PC-9 (cell line): ENCODE data around the gene GRIP1. TPM values are rescaled to one million over a fixed set of nuclear protein-coding genes. Genes with fewer than 3 reads are reported as not detected.

Experiments
- BruUV-seq: library from RNA; stranded (reverse); fragments of 400-500 nt; replicated peaks from 2 replicates; lab custom pipeline; 2021; lab: Mats Ljungman, UMichigan
- CTCF ChIA-PET: fragments of 300-600 bp; sonication (Branson Sonifier 250); formaldehyde crosslinking; loops from one replicate; lab custom pipeline; 2022; ENCODE audit warnings: antibody characterized with exemption; lab: Charles Lee
- POLR2A ChIA-PET: fragments of 300-600 bp; sonication (Branson Sonifier 250); formaldehyde crosslinking; loops from one replicate; lab custom pipeline; 2022; ENCODE audit warnings: antibody characterized with exemption; ENCODE audit not compliant: unreplicated experiment; lab: Charles Lee
- DNase-seq, 2 experiments: peaks; one replicate each; pipeline versions ENCODE4 v3.0.0 to v3.0.0-alpha.2; 2015 to 2022; ENCODE audit warnings: mixed read lengths in 1 of 2
- H2AFZ ChIP-seq: fragments of 200-600 bp; sonication (generic); 2 replicates; pipeline ENCODE4 v1.8.1; 2017; ENCODE audit warnings: antibody characterized with exemption
- H3F3A ChIP-seq: fragments of 200-600 bp; sonication (generic); 2 replicates; pipeline ENCODE4 v1.8.1; 2017; ENCODE audit warnings: antibody characterized with exemption, mild to moderate bottlenecking, low read depth; ENCODE audit not compliant: insufficient read depth
- H3K27ac ChIP-seq: fragments of 200-600 bp; sonication (generic); 2 replicates; pipeline ENCODE4 v1.6.1; 2016; ENCODE audit warnings: mixed run types
- H3K27me3 ChIP-seq: fragments of 200-600 bp; sonication (generic); 2 replicates; pipeline ENCODE4 v1.6.1; 2016; ENCODE audit warnings: low read depth, mixed run types; ENCODE audit not compliant: insufficient read depth
- H3K36me3 ChIP-seq: fragments of 200-600 bp; sonication (generic); 2 replicates; pipeline ENCODE4 v1.6.1; 2016; ENCODE audit warnings: low read depth, mixed run types
- H3K4me1 ChIP-seq: fragments of 200-600 bp; sonication (generic); replicated peaks from 2 replicates; pipeline ENCODE4 v1.6.1; 2016; ENCODE audit warnings: mixed run types; ENCODE audit not compliant: insufficient read depth
- H3K4me2 ChIP-seq: fragments of 200-600 bp; sonication (generic); 2 replicates; pipeline ENCODE4 v1.6.1; 2017; ENCODE audit warnings: mixed run types
- H3K4me3 ChIP-seq: fragments of 200-600 bp; sonication (generic); 2 replicates; pipeline ENCODE4 v1.6.1; 2016; ENCODE audit warnings: mixed run types
- H3K79me2 ChIP-seq: fragments of 200-600 bp; sonication (generic); 2 replicates; pipeline ENCODE4 v1.6.1; 2017; ENCODE audit warnings: low read depth, mixed run types
- H3K9me2 ChIP-seq: fragments of 200-600 bp; sonication (generic); 2 replicates; pipeline ENCODE4 v1.8.1; 2017; ENCODE audit warnings: mild to moderate bottlenecking; ENCODE audit not compliant: insufficient read depth
- H3K9me3 ChIP-seq: fragments of 200-600 bp; sonication (generic); 2 replicates; pipeline ENCODE4 v1.8.1; 2016; ENCODE audit warnings: low read depth; ENCODE audit not compliant: insufficient read depth
- H4K20me1 ChIP-seq: fragments of 200-600 bp; sonication (generic); 2 replicates; pipeline ENCODE4 v1.8.1; 2017; ENCODE audit not compliant: insufficient read depth
- EZH2 ChIP-seq: fragments of 200-600 bp; sonication (generic); IDR thresholded peaks from 2 replicates; pipeline ENCODE4 v1.8.0; 2017; ENCODE audit warnings: antibody characterized with exemption, low read depth
- intact Hi-C: fragments of 100-400 bp; cut with micrococcal nuclease; formaldehyde crosslinking; loops from one replicate; pipeline ENCODE4 v1.10.0; 2022; ENCODE audit not compliant: unreplicated experiment
- total RNA-seq: library from RNA; stranded (reverse); gene quantifications from 2 replicates; pipeline ENCODE4 v1.2.3, GENCODE V29; 2021
- TF ChIP-seq, protein P1 (sequence below): fragments of 200-600 bp; sonication (generic); conservative IDR thresholded peaks from 2 replicates; pipeline ENCODE4 v1.6.1; 2017; ENCODE audit warnings: mixed run types, antibody characterized with exemption, mild to moderate bottlenecking, moderate library complexity

The GRIP1 gene
- total RNA-seq, 1 experiment from 2014 or later = 16.0 TPM

DNA sequence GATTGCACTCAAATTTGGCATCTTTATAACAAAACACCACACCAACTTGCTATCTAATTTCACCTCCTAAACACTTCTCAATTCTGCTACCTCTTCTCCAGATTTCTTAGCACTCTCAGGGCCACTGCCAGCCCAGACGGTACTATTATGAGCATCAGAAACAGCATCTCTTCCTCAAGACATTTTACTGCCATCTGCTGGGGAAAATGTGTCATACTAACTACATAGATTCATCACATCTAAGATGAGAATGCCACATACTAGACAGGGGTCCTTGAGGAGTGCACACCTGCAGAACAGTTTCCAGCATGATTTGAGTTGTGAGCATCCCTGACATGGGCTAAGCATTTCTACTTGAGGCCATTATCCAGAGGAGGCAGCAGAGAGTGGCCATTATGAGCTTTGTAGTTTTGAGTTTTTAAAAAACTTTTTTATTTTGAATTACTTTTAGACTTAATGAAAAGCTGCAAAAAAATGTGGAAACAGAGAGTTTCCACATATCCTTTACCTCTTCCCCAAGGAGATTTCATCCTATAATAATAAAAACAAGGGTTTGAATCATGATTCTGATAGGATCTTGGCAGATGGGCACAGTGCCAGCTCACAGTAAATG, 15.1 kb upstream of the GRIP1 start:
- Histone ChIP-seq H3K9me3 (no peaks in the 10 kb centered on the region), H3K27me3 (no peaks in the 10 kb centered on the region), H3K4me2 (no peak overlapping the region), H4K20me1 (no peaks in the 10 kb centered on the region; the same call in 1 of the 2 replicates), H3K4me3 (no peak overlapping the region), H2AFZ (no peak overlapping the region), H3K27ac (no peak overlapping the region), H3F3A (no peaks in the 10 kb centered on the region), H3K79me2 (no peaks in the 10 kb centered on the region), H3K4me1 (no peaks in the 10 kb centered on the region), H3K36me3 (no peaks in the 10 kb centered on the region), H3K9me2 (no peaks in the 10 kb centered on the region)
- intact Hi-C loops = loop anchor here (1.0 to 10.0 kb wide), 6 partner anchors 168 to 1388 kb away; no protein-coding TSS in a partner anchor
- DNase-seq = peak in 1 of 2 experiments; percentile 6
- POLR2A ChIA-PET = no interaction called here
- TF ChIP-seq, protein P1, sequence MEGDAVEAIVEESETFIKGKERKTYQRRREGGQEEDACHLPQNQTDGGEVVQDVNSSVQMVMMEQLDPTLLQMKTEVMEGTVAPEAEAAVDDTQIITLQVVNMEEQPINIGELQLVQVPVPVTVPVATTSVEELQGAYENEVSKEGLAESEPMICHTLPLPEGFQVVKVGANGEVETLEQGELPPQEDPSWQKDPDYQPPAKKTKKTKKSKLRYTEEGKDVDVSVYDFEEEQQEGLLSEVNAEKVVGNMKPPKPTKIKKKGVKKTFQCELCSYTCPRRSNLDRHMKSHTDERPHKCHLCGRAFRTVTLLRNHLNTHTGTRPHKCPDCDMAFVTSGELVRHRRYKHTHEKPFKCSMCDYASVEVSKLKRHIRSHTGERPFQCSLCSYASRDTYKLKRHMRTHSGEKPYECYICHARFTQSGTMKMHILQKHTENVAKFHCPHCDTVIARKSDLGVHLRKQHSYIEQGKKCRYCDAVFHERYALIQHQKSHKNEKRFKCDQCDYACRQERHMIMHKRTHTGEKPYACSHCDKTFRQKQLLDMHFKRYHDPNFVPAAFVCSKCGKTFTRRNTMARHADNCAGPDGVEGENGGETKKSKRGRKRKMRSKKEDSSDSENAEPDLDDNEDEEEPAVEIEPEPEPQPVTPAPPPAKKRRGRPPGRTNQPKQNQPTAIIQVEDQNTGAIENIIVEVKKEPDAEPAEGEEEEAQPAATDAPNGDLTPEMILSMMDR = peak; percentile 73
- no peak for TF ChIP-seq EZH2
- CTCF ChIA-PET = interaction anchor here (0.6 to 0.8 kb wide), 2 partner anchors 341 to 424 kb away, joined by 3 read pairs; no protein-coding TSS in a partner anchor
- no TSS peak for BruUV-seq

DNA sequence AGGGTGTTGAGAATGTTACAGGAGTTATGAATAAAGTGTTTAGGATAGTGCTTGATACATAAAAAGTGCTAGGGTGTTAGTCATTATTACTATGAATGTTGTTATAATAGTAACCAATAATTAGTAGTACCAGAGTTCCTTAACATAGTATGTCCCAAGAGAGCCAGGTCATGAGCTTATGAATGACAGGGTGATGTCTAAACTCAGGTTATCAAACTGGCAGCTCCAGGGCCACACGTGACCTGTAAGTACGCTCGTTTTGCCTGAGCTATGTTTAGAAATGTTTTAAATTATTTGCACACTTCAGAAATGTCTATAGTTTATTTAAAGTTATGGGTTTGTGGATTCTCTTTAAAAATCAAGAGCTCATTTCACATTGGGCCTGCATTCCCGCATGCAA, 14.1 kb upstream of the GRIP1 start:
- DNase-seq = no peak
- BruUV-seq = no TSS peak
- CTCF ChIA-PET = no interaction called here

DNA sequence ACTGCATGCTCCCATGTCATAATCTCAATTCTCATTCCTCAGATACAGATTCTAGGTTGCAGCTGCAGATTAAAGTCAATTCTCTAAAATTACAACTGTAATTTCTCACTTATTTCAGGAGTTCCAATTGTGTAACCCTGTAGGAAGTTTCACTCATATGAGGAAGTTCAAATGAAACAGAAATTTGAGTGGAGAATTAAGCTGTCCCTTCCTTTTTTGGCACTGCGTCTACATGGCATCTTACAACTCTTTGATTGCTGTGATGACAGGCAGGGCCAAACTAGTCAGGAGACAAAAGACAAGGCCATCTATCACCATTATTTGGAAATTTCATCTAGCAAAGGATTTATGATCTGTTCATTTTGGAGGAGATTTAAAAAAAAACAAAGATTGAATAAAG, 13.3 kb upstream of the GRIP1 start:
- Histone ChIP-seq H4K20me1 (no peaks in the 10 kb centered on the region; the same call in 1 of the 2 replicates), H3F3A (no peaks in the 10 kb centered on the region), H2AFZ (no peak overlapping the region), H3K9me2 (no peaks in the 10 kb centered on the region), H3K79me2 (no peaks in the 10 kb centered on the region), H3K4me3 (no peak overlapping the region), H3K36me3 (no peaks in the 10 kb centered on the region), H3K27ac (no peak overlapping the region), H3K9me3 (no peaks in the 10 kb centered on the region), H3K4me2 (no peak overlapping the region), H3K27me3 (no peaks in the 10 kb centered on the region), H3K4me1 (no peaks in the 10 kb centered on the region)
- no TSS peak for BruUV-seq
- POLR2A ChIA-PET = interaction anchor here (0.7 kb wide), 1 partner anchor 458 kb away, joined by 3 read pairs; no protein-coding TSS in a partner anchor
- DNase-seq = no peak
- intact Hi-C loops = loop anchor here (5.0 to 10.0 kb wide), 4 partner anchors 170 to 417 kb away; no protein-coding TSS in a partner anchor
- no peak for TF ChIP-seq EZH2
- TF ChIP-seq, protein P1 = no peak
- CTCF ChIA-PET = interaction anchor here (0.6 kb wide), 1 partner anchor 122 kb away, joined by 3 read pairs; no protein-coding TSS in a partner anchor

More for the DNA sequence above, 14.1 kb upstream of the GRIP1 start:
- POLR2A ChIA-PET = interaction anchor here (0.6 kb wide), 1 partner anchor 336 kb away, joined by 3 read pairs; no protein-coding TSS in a partner anchor
- Histone ChIP-seq H4K20me1 (no peaks in the 10 kb centered on the region; the same call in 1 of the 2 replicates), H3K27me3 (no peaks in the 10 kb centered on the region), H3F3A (no peaks in the 10 kb centered on the region), H3K27ac (no peak overlapping the region), H3K4me3 (no peak overlapping the region), H3K4me2 (no peak overlapping the region), H3K79me2 (no peaks in the 10 kb centered on the region), H3K9me2 (no peaks in the 10 kb centered on the region), H3K36me3 (no peaks in the 10 kb centered on the region), H3K9me3 (no peaks in the 10 kb centered on the region), H2AFZ (no peak overlapping the region), H3K4me1 (no peaks in the 10 kb centered on the region)
- no peak for TF ChIP-seq EZH2
- TF ChIP-seq, protein P1 = no peak
- intact Hi-C loops = loop anchor here (5.0 to 10.0 kb wide), 4 partner anchors 169 to 418 kb away; no protein-coding TSS in a partner anchor
